Right kidney (tissue), 1 donor: ENCODE data around the gene PLXNA2.

Experiments used
- DNase-seq: peaks from one replicate; pipeline ENCODE4 v3.0.0-alpha.2; 2016

The PLXNA2 gene

GRCh38 chr1:208179263-208179816, 64.8 kb downstream of the PLXNA2 start:
- no peak for DNase-seq

GRCh38 chr1:208178091-208178529, 66.1 kb downstream of the PLXNA2 start:
- DNase-seq: no peak

GRCh38 chr1:208177656-208178055, 66.5 kb downstream of the PLXNA2 start:
- no peak for DNase-seq

- DNase-seq: no peak
These were observed 67.5 kb downstream of the PLXNA2 start for GRCh38 chr1:208176649-208177048.

GRCh38 chr1:208175508-208175895, 68.7 kb downstream of the PLXNA2 start:
- DNase-seq: no peak

GRCh38 chr1:208174731-208175507, 69.3 kb downstream of the PLXNA2 start:
- no peak for DNase-seq

- no peak for DNase-seq
These were observed 70.0 kb downstream of the PLXNA2 start for GRCh38 chr1:208174200-208174599.

- no peak for DNase-seq
These were observed 70.4 kb downstream of the PLXNA2 start for GRCh38 chr1:208173749-208174148.

- no peak for DNase-seq
These were observed 71.6 kb downstream of the PLXNA2 start for GRCh38 chr1:208172423-208173145.

GRCh38 chr1:208171616-208172422, 72.4 kb downstream of the PLXNA2 start:
- DNase-seq: no peak

- DNase-seq: no peak
These were observed 73.9 kb downstream of the PLXNA2 start for GRCh38 chr1:208170252-208170651.

GRCh38 chr1:208169081-208169879, 74.9 kb downstream of the PLXNA2 start:
- no peak for DNase-seq

GRCh38 chr1:208167261-208167869, 76.8 kb downstream of the PLXNA2 start:
- DNase-seq: no peak

- DNase-seq: no peak
These were observed 77.6 kb downstream of the PLXNA2 start for GRCh38 chr1:208166340-208167138.

GRCh38 chr1:208165659-208166058, 78.5 kb downstream of the PLXNA2 start:
- no peak for DNase-seq

GRCh38 chr1:208164609-208165008, 79.6 kb downstream of the PLXNA2 start:
- no peak for DNase-seq

GRCh38 chr1:208163539-208163938, 80.6 kb downstream of the PLXNA2 start:
- no peak for DNase-seq

GRCh38 chr1:208162903-208163302, 81.3 kb downstream of the PLXNA2 start:
- DNase-seq: no peak

- no peak for DNase-seq
These were observed 82.4 kb downstream of the PLXNA2 start for GRCh38 chr1:208161656-208162375.

- DNase-seq: no peak
These were observed 83.2 kb downstream of the PLXNA2 start for GRCh38 chr1:208161005-208161404.
